ENCODE measurements around the gene PSME1. TPM values are rescaled to one million over a fixed set of nuclear protein-coding genes. Genes with fewer than 3 reads are reported as not detected.

PSME1 gene
- total and polyA plus RNA-seq, 2 of the 4 experiments (the other 2 are of a cell fraction) = 42.8 to 106 TPM

DNA sequence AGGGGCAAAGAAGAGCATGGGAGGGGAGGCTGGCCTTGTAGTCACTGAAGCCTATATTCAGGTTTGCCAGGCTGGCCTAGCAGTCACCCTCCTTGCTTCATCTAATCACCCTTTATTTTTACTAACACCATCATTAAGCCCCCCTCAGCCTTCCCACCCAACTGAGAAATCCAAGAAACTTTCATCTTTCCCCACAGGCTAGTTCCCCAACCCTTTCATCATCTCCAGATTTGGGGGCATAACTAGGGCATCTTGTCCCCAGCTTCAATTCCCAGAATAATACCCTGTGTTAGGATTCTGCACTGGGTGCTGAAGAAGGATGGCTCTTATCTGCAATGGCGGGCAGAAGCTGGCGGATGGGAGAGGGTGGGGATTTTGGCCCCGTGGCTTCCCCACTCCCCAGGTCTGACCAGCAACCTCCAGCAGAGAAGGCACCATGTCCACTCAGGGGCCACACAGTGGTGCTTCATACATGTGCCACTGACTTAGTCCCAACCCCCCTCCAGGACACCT is 35.0 kb upstream of the PSME1 start:
- Histone ChIP-seq H3K9ac (ENCODE audit: low read depth, low read length) (no peak overlapping the region), H3K4me1 (ENCODE audit: control insufficient read depth, insufficient read depth, low read length) (no peaks in the 10 kb centered on the region; the same call in 1 of the 2 replicates), H3K4me3 (ENCODE audit: insufficient read depth, low read depth, low read length) (no peak overlapping the region), H3K23ac (ENCODE audit: low read depth, low read length) (no peak overlapping the region; the same call in 1 of the 2 replicates), H3K9me3 (ENCODE audit: control insufficient read depth, insufficient read depth, low read length) (no peaks in the 10 kb centered on the region; the same call in 1 of the 2 replicates), H2BK120ac (ENCODE audit: low read depth, low read length) (no peak overlapping the region), H3K56ac (ENCODE audit: extremely low read depth, insufficient read depth, low read length) (no peak overlapping the region), H4K91ac (ENCODE audit: insufficient read depth, low read depth, low read length) (no peak overlapping the region), H3K18ac (ENCODE audit: low read depth, low read length) (no peak overlapping the region), H3K27ac (ENCODE audit: insufficient read depth, low read length) (no peak overlapping the region), H2BK15ac (ENCODE audit: low read depth, low read length) (no peak overlapping the region), H2BK5ac (ENCODE audit: low read depth, low read length, poor library complexity, severe bottlenecking) (no peak overlapping the region), H2AK5ac (ENCODE audit: low read depth, low read length) (no peak overlapping the region), H2BK20ac (ENCODE audit: low read depth, low read length) (no peak overlapping the region), H2AK9ac (replicated peaks; ENCODE audit: low read depth, low read length, poor library complexity) (peak overlapping the region; percentile 5), H3K27me3 (ENCODE audit: control insufficient read depth, insufficient read depth, low read length) (no peaks in the 10 kb centered on the region), H4K20me1 (ENCODE audit: insufficient read depth, low read length) (peaks cover 16% of the 10 kb centered on the region; the same call in 1 of the 2 replicates), H3K4ac (ENCODE audit: low read depth, low read length) (no peak overlapping the region), H3K36me3 (ENCODE audit: control insufficient read depth, insufficient read depth, low read length) (peaks cover 45% of the 10 kb centered on the region), H2AFZ (replicated peaks; ENCODE audit: low read length, poor library complexity) (no peak overlapping the region), H4K8ac (ENCODE audit: low read depth in 2 of 2, low read length in 2 of 2) (no peak overlapping the region), H3K4me2 (ENCODE audit: low read depth, low read length) (no peak overlapping the region), H4K5ac (ENCODE audit: low read depth, low read length) (no peak overlapping the region), H3K79me1 (ENCODE audit: low read depth in 1 of 2, low read length in 2 of 2) (peaks cover 8 to 25% of the 10 kb centered on the region in 2 experiments), H3K14ac (replicated peaks; ENCODE audit: low read depth, low read length) (no peak overlapping the region), H3K9me1 (ENCODE audit: insufficient read depth, low read length) (peaks cover 17% of the 10 kb centered on the region)
- TF ChIP-seq, protein P1, sequence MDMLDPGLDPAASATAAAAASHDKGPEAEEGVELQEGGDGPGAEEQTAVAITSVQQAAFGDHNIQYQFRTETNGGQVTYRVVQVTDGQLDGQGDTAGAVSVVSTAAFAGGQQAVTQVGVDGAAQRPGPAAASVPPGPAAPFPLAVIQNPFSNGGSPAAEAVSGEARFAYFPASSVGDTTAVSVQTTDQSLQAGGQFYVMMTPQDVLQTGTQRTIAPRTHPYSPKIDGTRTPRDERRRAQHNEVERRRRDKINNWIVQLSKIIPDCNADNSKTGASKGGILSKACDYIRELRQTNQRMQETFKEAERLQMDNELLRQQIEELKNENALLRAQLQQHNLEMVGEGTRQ (IDR thresholded peaks at IDR 0.05; ENCODE audit: low read depth, low read length) = no peak
- no peak for TF ChIP-seq MAFK (IDR thresholded peaks at IDR 0.05; ENCODE audit: low read depth, low read length)
- no peak for TF ChIP-seq BHLHE40 (IDR thresholded peaks at IDR 0.05; ENCODE audit: low read depth, low read length)
- TF ChIP-seq FOS (IDR thresholded peaks at IDR 0.05; ENCODE audit: low read depth, low read length) = no peak
- TF ChIP-seq SMC3 (IDR thresholded peaks at IDR 0.05; ENCODE audit: low read depth, low read length) = no peak
- TF ChIP-seq CHD1 (IDR thresholded peaks at IDR 0.05; ENCODE audit: low read depth, low read length) = no peak
- no peak for TF ChIP-seq RFX5 (IDR thresholded peaks at IDR 0.05; ENCODE audit: low read depth, low read length)
- no peak for TF ChIP-seq RAD21 (IDR thresholded peaks at IDR 0.05; ENCODE audit: low read length)
- no peak for TF ChIP-seq MXI1 (IDR thresholded peaks at IDR 0.05; ENCODE audit: borderline replicate concordance, low read depth, low read length)
- no peak for TF ChIP-seq POLR2A (IDR thresholded peaks at IDR 0.05; ENCODE audit: low read depth, low read length)
- TF ChIP-seq RCOR1 (IDR thresholded peaks at IDR 0.05; ENCODE audit: insufficient replicate concordance, low read length) = no peak
- no peak for TF ChIP-seq CEBPB (IDR thresholded peaks at IDR 0.05; ENCODE audit: low read depth, low read length)
- TF ChIP-seq, protein P2, sequence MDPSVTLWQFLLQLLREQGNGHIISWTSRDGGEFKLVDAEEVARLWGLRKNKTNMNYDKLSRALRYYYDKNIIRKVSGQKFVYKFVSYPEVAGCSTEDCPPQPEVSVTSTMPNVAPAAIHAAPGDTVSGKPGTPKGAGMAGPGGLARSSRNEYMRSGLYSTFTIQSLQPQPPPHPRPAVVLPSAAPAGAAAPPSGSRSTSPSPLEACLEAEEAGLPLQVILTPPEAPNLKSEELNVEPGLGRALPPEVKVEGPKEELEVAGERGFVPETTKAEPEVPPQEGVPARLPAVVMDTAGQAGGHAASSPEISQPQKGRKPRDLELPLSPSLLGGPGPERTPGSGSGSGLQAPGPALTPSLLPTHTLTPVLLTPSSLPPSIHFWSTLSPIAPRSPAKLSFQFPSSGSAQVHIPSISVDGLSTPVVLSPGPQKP (IDR thresholded peaks at IDR 0.05; ENCODE audit: borderline replicate concordance, low read depth, low read length) = no peak
- no peak for TF ChIP-seq NFE2L2 (IDR thresholded peaks at IDR 0.05; ENCODE audit: low read depth, low read length)
- no peak for TF ChIP-seq MAZ (IDR thresholded peaks at IDR 0.05; ENCODE audit: borderline replicate concordance, low read depth, low read length)
- TF ChIP-seq, protein P3, sequence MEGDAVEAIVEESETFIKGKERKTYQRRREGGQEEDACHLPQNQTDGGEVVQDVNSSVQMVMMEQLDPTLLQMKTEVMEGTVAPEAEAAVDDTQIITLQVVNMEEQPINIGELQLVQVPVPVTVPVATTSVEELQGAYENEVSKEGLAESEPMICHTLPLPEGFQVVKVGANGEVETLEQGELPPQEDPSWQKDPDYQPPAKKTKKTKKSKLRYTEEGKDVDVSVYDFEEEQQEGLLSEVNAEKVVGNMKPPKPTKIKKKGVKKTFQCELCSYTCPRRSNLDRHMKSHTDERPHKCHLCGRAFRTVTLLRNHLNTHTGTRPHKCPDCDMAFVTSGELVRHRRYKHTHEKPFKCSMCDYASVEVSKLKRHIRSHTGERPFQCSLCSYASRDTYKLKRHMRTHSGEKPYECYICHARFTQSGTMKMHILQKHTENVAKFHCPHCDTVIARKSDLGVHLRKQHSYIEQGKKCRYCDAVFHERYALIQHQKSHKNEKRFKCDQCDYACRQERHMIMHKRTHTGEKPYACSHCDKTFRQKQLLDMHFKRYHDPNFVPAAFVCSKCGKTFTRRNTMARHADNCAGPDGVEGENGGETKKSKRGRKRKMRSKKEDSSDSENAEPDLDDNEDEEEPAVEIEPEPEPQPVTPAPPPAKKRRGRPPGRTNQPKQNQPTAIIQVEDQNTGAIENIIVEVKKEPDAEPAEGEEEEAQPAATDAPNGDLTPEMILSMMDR (conservative IDR thresholded peaks at IDR 0.05; ENCODE audit: low read depth, low read length) = no peak
- no CpG with 5 or more reads among the region's 3 CpGs for WGBS, 2 experiments (ENCODE audit: extremely low coverage in 2 of 2, insufficient read length in 1 of 2)
- DNase-seq (no peak), ATAC-seq (ENCODE audit: low read depth) (no peak)
- CTCF ChIA-PET = no interaction called here
- POLR2A ChIA-PET (ENCODE audit: unreplicated experiment) = no interaction called here
- in situ Hi-C loops (cut with MboI; ENCODE audit: low sequenced_read_pairs) = no loop called here
- dilution Hi-C loops (cut with HindIII; ENCODE audit: low sequenced_read_pairs, unreplicated experiment) = no loop called here
- intact Hi-C loops (cut with micrococcal nuclease) = no loop called here
- no TSS peak for BruUV-seq (replicated peaks)

Data from IMR-90 (cell line).